ENCODE results near the gene STX17.
A peak's percentile ranks its signal among the peaks of the same experiment; 100 is the strongest.

DNA sequence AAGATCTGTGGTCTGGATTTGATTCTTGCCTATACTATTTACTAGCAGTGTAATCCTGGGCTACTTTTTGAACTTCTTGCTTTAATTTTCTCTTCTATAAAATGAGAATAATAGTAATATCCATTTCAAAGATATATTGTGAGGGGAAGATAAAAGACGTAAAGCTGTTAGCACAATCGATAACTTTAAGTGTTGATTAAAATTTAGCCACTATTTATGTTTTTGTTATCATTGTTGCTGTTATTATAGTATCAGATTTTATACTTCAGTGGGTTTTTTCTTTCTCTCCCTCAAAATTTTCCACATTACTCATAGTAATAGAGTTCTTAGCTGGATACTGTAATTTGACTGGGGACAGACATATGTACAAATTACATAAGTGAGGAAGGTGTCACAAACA, 42.0 kb downstream of the STX17 start:
- peak; percentile 70 for TF ChIP-seq PKNOX1 (IDR thresholded peaks at IDR 0.05)
- TF ChIP-seq BHLHE40 (IDR thresholded peaks at IDR 0.05; ENCODE audit: borderline replicate concordance) = no peak
- TF ChIP-seq FOXA1 (IDR thresholded peaks at IDR 0.05) = no peak
- TF ChIP-seq TARDBP (IDR thresholded peaks at IDR 0.05) = no peak
- no peak for TF ChIP-seq NFRKB (IDR thresholded peaks at IDR 0.05)
- TF ChIP-seq HDGF (IDR thresholded peaks at IDR 0.05; ENCODE audit: borderline replicate concordance) = no peak
- no peak for TF ChIP-seq FOXM1 (IDR thresholded peaks at IDR 0.05; ENCODE audit: borderline replicate concordance)
- no peak for TF ChIP-seq FOXK2 (IDR thresholded peaks at IDR 0.05)
- TF ChIP-seq ELF4 (IDR thresholded peaks at IDR 0.05) = no peak

All from HEK293T (cell line).